HG03571 (cell line): ENCODE results near the gene B4GALT6.
A peak's percentile ranks its signal among the peaks of the same experiment; 100 is the strongest.
"Not testable (repeated sequence)": the region's sequence is repeated elsewhere in the genome, so short reads cannot be mapped to it uniquely, and the experiment has no call there.

ENCODE experiments used
- ATAC-seq: cut with Tn5 transposase; IDR thresholded peaks from one replicate; pipeline ENCODE4 v1.9.1; 2021; ENCODE audit not compliant: unreplicated experiment

Gene B4GALT6

GRCh38 chr18:31684279-31685096 is at the start of gene B4GALT6:
Gene B4GALT6, minus strand, starts transcription at chr18:31684581. Its CDS starts 155 bp downstream, at chr18:31684426.
- peak; percentile 28 for ATAC-seq

- ATAC-seq: no peak
These were observed 47.2 kb upstream of the B4GALT6 start for GRCh38 chr18:31731628-31732027.

GRCh38 chr18:31729196-31729595 is 44.8 kb upstream of the B4GALT6 start:
- not testable (repeated sequence) for ATAC-seq

- no peak for ATAC-seq
These were observed 39.8 kb upstream of the B4GALT6 start for GRCh38 chr18:31723990-31724711.

GRCh38 chr18:31723639-31723989 is 39.2 kb upstream of the B4GALT6 start:
- no peak for ATAC-seq

- peak; percentile 95 for ATAC-seq
These were observed 38.1 kb upstream of the B4GALT6 start for GRCh38 chr18:31722369-31722957.

GRCh38 chr18:31721601-31722000 is 37.2 kb upstream of the B4GALT6 start:
- no peak for ATAC-seq

- no peak for ATAC-seq
These were observed 36.5 kb upstream of the B4GALT6 start for GRCh38 chr18:31720867-31721266.

- no peak for ATAC-seq
These were observed 35.1 kb upstream of the B4GALT6 start for GRCh38 chr18:31719363-31720006.

GRCh38 chr18:31718386-31718785 is 34.0 kb upstream of the B4GALT6 start:
- no peak for ATAC-seq

- ATAC-seq: no peak
These were observed 32.0 kb upstream of the B4GALT6 start for GRCh38 chr18:31716362-31716761.

- ATAC-seq: no peak
These were observed 27.2 kb upstream of the B4GALT6 start for GRCh38 chr18:31711365-31712172.

- no peak for ATAC-seq
These were observed 26.4 kb upstream of the B4GALT6 start for GRCh38 chr18:31710826-31711225.

- ATAC-seq: no peak
These were observed 23.4 kb upstream of the B4GALT6 start for GRCh38 chr18:31707815-31708214.

- no peak for ATAC-seq
These were observed 18.1 kb upstream of the B4GALT6 start for GRCh38 chr18:31702449-31702848.

GRCh38 chr18:31701744-31702143 is 17.4 kb upstream of the B4GALT6 start:
- no peak for ATAC-seq

- ATAC-seq: no peak
These were observed 16.6 kb upstream of the B4GALT6 start for GRCh38 chr18:31700990-31701389.

GRCh38 chr18:31697351-31698298 is 13.2 kb upstream of the B4GALT6 start:
- no peak for ATAC-seq

- no peak for ATAC-seq
These were observed 11.6 kb upstream of the B4GALT6 start for GRCh38 chr18:31695989-31696388.
